Suprapubic skin (tissue), 4 donors: ENCODE data around the gene RNF26. TPM values are rescaled to one million over a fixed set of nuclear protein-coding genes. Genes with fewer than 3 reads are reported as not detected.

Experiments
- DNase-seq, 2 donors: peaks; one replicate each; pipeline ENCODE4 v3.0.0-alpha.2; 2019; ENCODE audit warnings: low spot score in 2 of 2
- H3K27ac ChIP-seq: fragments of 200-600 bp; sonication (generic); one replicate; pipeline ENCODE4 v1.5.1; 2019
- H3K27me3 ChIP-seq: fragments of 200-600 bp; sonication (generic); one replicate; pipeline ENCODE4 v1.5.1; 2019
- H3K36me3 ChIP-seq: fragments of 200-600 bp; sonication (generic); one replicate; pipeline ENCODE4 v1.5.1; 2019
- H3K4me1 ChIP-seq: fragments of 200-600 bp; sonication (generic); one replicate; pipeline ENCODE4 v1.5.1; 2019
- H3K4me3 ChIP-seq: fragments of 200-600 bp; sonication (generic); one replicate; pipeline ENCODE4 v1.5.1; 2019; ENCODE audit warnings: mild to moderate bottlenecking
- H3K9me3 ChIP-seq: fragments of 200-600 bp; sonication (generic); one replicate; pipeline ENCODE4 v1.5.1; 2019
- EP300 ChIP-seq: sonication (generic); formaldehyde crosslinking; IDR thresholded peaks from one replicate; pipeline ENCODE4 v1.6.1; 2017; ENCODE audit warnings: antibody characterized with exemption
- POLR2A ChIP-seq, 2 donors: fragments of 450-650 bp; IDR thresholded peaks; one replicate each; pipeline ENCODE4 v1.6.1; 2017; ENCODE audit warnings: antibody characterized with exemption in 2 of 2, mild to moderate bottlenecking in 2 of 2, moderate library complexity in 2 of 2
- POLR2AphosphoS5 ChIP-seq, 3 donors: sonication (generic); formaldehyde crosslinking; IDR thresholded peaks; one replicate each; pipeline ENCODE4 v1.6.1; 2017; ENCODE audit warnings: antibody characterized with exemption in 3 of 3
- WGBS: methylation state at CpG from one replicate; pipeline ENCODE4 v1.1.5; 2018; 5-methylcytosine and 5-hydroxymethylcytosine counted together
- total RNA-seq, 4 donors: library from RNA; depleted of rRNA; stranded (reverse); fragments of >200 nt; gene quantifications; one replicate each; pipeline ENCODE4 v1.1.0, GENCODE V29; 2016
- TF ChIP-seq, protein P1 (sequence below), 2 donors: fragments of 200-600 bp in 1 of 2; fragments of 450-650 bp in 1 of 2; sonication (generic) in 1 of 2; IDR thresholded peaks; one replicate each; pipeline ENCODE4 v1.5.1; 2016 to 2019; ENCODE audit warnings: antibody characterized with exemption in 2 of 2, mild to moderate bottlenecking in 1 of 2, moderate library complexity in 1 of 2

Gene RNF26
- total RNA-seq, 4 donors from 2014 or later = 13.3 to 21.4 (median 15.4) TPM

DNA sequence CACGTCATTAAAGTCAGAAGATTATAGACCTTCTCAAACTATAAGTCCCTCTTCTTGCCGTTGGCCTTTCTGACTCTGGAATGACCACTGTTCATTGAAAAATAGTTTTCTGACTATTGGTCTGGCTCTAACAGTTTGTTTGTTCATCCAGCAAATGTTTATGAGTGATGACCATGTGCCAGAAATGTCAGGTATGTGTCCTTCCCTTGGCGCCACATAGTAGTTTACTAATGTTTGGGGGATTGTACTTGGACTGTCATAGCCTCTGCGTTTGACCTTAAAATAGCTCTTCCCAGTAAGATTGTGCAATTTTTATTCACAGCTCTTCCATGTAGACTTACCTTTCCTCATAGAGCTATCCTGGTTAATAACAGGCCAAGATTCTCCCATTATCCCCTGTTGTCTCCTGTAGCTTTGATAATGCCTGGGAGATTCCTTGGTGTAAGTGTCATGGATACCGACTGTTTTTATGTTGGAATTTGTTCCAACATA, 31.1 kb upstream of the RNF26 start:
- peaks cover 46% of the 10 kb centered on the region for H3K36me3 ChIP-seq

GRCh38 chr11:119305556-119306372, 28.6 kb upstream of the RNF26 start:
- WGBS = 85% methylated on average over 7 of the region's 7 CpGs
- H3K36me3 ChIP-seq = peaks cover 38% of the 10 kb centered on the region
- peak overlapping the region; percentile 34 for H3K27ac ChIP-seq
- H3K4me1 ChIP-seq = peaks cover 16% of the 10 kb centered on the region
- H3K4me3 ChIP-seq = no peak overlapping the region
- no peaks in the 10 kb centered on the region for H3K9me3 ChIP-seq
- no peaks in the 10 kb centered on the region for H3K27me3 ChIP-seq
- no peak for TF ChIP-seq POLR2AphosphoS5 (IDR thresholded peaks at IDR 0.05)
- TF ChIP-seq POLR2A (IDR thresholded peaks at IDR 0.05) = no peak
- TF ChIP-seq EP300 = no peak
- TF ChIP-seq, protein P1, sequence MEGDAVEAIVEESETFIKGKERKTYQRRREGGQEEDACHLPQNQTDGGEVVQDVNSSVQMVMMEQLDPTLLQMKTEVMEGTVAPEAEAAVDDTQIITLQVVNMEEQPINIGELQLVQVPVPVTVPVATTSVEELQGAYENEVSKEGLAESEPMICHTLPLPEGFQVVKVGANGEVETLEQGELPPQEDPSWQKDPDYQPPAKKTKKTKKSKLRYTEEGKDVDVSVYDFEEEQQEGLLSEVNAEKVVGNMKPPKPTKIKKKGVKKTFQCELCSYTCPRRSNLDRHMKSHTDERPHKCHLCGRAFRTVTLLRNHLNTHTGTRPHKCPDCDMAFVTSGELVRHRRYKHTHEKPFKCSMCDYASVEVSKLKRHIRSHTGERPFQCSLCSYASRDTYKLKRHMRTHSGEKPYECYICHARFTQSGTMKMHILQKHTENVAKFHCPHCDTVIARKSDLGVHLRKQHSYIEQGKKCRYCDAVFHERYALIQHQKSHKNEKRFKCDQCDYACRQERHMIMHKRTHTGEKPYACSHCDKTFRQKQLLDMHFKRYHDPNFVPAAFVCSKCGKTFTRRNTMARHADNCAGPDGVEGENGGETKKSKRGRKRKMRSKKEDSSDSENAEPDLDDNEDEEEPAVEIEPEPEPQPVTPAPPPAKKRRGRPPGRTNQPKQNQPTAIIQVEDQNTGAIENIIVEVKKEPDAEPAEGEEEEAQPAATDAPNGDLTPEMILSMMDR (IDR thresholded peaks at IDR 0.05) = no peak
- no peak for DNase-seq

More for the DNA sequence above, 31.1 kb upstream of the RNF26 start:
- H3K4me1 ChIP-seq = peaks cover 6% of the 10 kb centered on the region
- 90% methylated on average over 5 of the region's 5 CpGs for WGBS
- H3K27me3 ChIP-seq = no peaks in the 10 kb centered on the region
- H3K9me3 ChIP-seq = no peaks in the 10 kb centered on the region
- H3K27ac ChIP-seq = no peak overlapping the region
- no peak overlapping the region for H3K4me3 ChIP-seq
- no peak for DNase-seq
- TF ChIP-seq EP300 (no peak), POLR2A (IDR thresholded peaks at IDR 0.05) (no peak), POLR2AphosphoS5 (IDR thresholded peaks at IDR 0.05) (no peak)
- TF ChIP-seq, protein P1 (IDR thresholded peaks at IDR 0.05) = no peak

DNA sequence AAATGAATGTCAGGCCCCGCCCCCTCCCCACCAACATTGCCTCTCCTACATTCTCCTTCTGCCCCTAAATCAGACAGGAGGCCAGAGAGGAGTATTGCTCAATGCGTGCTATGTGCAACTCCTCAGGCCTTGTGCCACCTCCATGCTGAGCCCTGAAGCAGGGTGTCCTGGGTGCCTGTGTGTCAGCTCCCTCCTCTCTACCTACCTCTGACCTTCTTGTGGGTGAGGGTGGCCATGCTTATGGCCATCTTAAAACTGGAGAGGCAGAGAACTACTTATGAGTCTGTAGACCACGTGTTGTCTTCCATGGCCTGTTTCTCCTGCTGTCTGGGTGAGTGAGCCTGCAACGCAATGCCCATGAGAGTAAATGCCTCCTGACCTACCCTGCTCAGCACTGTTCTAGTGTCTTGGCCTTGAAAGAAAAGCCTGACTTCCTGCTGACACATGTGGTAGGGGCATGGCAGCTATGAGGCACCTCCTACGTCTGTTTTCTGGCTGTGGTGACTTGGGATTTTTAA, 27.9 kb upstream of the RNF26 start:
- no peak overlapping the region for H3K4me3 ChIP-seq
- no peaks in the 10 kb centered on the region for H3K27me3 ChIP-seq
- H3K9me3 ChIP-seq = no peaks in the 10 kb centered on the region
- TF ChIP-seq EP300 (no peak), POLR2A (IDR thresholded peaks at IDR 0.05) (no peak), POLR2AphosphoS5 (IDR thresholded peaks at IDR 0.05) (peak in 1 of 3 donors; percentile 17)
- TF ChIP-seq, protein P1 (IDR thresholded peaks at IDR 0.05) = no peak
- 75% methylated on average over 5 of the region's 5 CpGs for WGBS
- DNase-seq = no peak
- H3K36me3 ChIP-seq = peaks cover 36% of the 10 kb centered on the region
- peak overlapping the region; percentile 34 for H3K27ac ChIP-seq
- H3K4me1 ChIP-seq = peaks cover 21% of the 10 kb centered on the region

GRCh38 chr11:119307219-119307618, 27.1 kb upstream of the RNF26 start:
- 50% methylated on average over 1 of the region's 1 CpG for WGBS
- TF ChIP-seq, protein P1 (IDR thresholded peaks at IDR 0.05) = no peak
- TF ChIP-seq EP300 (no peak), POLR2AphosphoS5 (IDR thresholded peaks at IDR 0.05) (no peak), POLR2A (IDR thresholded peaks at IDR 0.05) (no peak)
- Histone ChIP-seq H3K27ac (peak overlapping the region; percentile 34), H3K9me3 (no peaks in the 10 kb centered on the region), H3K36me3 (peaks cover 34% of the 10 kb centered on the region), H3K4me1 (peaks cover 21% of the 10 kb centered on the region), H3K4me3 (no peak overlapping the region), H3K27me3 (no peaks in the 10 kb centered on the region)
- DNase-seq = no peak

DNA sequence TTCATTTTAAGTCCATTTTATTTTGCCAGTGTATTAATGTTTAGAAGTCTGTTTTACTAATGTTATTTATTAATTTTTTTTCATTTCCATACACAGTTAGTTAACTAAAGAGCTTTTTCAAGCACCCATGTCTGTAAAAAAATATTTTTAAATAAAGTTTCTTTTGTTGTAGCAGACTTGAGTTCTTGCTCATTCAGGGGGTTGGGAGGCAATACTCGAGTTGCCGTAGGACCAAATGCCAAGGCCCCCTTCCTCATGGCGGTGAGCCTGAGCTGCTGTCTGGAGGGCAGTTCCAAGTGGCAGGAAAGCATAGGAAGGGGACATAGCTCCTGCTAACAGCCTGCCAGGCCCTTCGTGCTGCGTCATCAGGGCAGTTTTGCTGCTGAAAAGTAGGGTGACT, 26.4 kb upstream of the RNF26 start:
- 74% methylated on average over 5 of the region's 5 CpGs for WGBS
- H3K27ac ChIP-seq = no peak overlapping the region
- H3K9me3 ChIP-seq = no peaks in the 10 kb centered on the region
- no peak overlapping the region for H3K4me3 ChIP-seq
- no peaks in the 10 kb centered on the region for H3K27me3 ChIP-seq
- H3K36me3 ChIP-seq = peaks cover 27% of the 10 kb centered on the region
- H3K4me1 ChIP-seq = peaks cover 21% of the 10 kb centered on the region
- no peak for TF ChIP-seq EP300
- no peak for DNase-seq
